GM18868 (cell line): ENCODE data around the gene ACO1.
"Not testable (repeated sequence)": the region's sequence is repeated elsewhere in the genome, so short reads cannot be mapped to it uniquely, and the experiment has no call there.

ENCODE experiments used
- ATAC-seq: cut with Tn5 transposase; IDR thresholded peaks from one replicate; pipeline ENCODE4 v1.9.1; 2021; ENCODE audit warnings: mild to moderate bottlenecking, moderate library complexity; ENCODE audit not compliant: unreplicated experiment

The ACO1 gene

DNA sequence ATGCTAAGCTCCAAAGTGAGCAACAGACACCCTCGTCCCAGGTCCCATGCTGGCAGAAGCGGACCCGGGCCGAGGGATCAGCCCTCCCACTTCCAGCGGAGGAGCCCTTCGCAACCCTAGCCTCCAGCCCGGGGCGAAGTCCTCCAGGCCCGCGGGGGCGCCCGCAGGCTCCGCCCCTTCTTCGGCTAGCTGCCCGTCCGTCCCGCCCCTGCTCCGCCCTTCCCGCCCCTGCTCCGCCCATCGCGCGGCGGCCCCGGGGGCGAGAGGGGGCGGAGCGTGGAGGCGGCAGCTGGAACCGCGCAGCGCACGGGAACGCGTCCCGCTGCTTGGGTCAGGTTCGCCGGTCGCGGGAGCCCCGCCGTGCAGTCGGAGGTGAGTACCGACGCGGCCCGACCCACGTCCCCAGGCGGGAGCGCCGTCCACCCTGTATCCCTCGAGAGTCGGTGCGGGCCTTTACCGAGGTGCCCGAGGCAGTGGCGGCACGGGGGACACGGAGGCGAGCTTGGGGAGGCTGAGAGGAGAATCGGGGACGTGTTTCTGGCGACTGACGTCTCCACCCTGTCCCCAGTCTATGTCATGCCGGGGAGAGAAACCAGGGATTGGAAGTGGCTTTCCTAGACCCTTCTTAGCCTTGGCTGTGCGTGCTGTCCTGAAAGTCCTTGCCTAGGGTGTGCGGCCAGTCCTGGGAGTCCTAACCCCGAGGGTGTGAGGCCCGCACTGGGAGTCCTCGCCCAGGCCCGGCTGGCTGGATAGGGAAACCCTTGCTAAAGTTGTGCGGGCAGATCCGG is at the start of gene ACO1:
Gene ACO1, plus strand, starts transcription at position 280 of the 788 bp plus-strand sequence. CDS start 20,864 bp downstream, outside the sequence.
- ATAC-seq = peak; percentile 96

DNA sequence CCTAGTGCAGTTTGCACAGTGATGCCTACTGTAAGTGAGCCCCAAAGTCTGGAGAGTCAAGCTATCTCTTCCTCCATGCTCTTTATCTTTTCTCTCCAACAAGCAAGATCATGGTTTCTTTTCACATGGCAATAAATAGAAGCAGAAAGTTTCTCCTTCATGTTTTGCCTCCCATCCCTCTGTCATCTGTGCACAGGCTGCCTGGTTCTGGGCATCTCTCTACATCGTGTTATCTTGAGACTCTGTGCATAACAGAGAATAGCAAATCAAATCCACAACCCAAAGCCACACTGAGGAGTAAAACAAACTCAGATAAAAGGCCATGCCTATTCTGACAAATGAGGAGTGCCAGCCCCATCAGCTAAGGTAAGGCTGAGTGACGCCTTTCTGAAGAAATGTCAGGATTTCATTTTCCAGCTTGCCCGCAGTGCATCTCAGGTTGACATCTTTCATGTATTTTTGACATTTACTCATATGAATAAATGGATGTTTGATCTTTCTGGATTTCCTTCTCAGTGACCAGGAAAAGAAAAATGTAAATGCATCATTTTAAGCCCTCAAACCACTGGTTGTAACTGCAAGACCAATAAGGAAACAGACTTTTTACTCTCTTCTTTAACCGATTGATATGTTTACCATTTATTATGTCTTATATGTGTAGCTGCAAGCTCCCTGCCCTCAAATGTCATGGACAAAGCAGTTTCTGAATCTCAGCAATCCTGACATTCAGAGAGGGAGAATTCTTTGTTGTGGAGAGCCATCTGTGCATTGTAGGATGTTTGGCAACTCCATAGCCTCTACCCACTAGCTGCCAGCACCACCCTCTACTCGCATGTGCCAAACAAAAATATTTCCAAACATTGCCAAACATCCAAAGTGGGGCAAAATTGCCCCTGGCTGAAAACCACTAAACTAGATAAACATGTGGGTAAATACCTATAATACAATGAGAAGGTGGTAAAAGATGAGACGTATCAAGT is 49.2 kb upstream of the ACO1 start:
- no peak for ATAC-seq

DNA sequence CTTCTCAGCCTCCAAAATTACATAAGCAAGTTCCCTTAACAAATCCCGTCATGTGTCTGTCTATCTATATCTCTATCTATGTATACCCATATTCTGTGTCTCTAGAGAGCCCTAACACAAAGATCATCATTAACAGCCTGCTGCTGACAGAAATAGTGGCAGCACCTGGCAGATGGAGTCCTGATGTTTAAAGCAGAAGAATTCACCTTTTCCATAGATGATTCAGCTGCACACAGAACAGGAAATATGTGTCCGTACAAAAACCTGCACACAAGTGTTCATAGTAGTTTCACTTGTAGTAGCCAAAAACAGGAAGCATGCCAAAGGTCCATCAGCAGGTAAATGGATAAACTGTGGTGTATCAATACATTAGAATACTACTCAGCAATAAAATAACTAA is 45.0 kb upstream of the ACO1 start:
- ATAC-seq = peak; percentile 77

GRCh38 chr9:32340361-32340760 is 44.1 kb upstream of the ACO1 start:
- ATAC-seq = no peak

DNA sequence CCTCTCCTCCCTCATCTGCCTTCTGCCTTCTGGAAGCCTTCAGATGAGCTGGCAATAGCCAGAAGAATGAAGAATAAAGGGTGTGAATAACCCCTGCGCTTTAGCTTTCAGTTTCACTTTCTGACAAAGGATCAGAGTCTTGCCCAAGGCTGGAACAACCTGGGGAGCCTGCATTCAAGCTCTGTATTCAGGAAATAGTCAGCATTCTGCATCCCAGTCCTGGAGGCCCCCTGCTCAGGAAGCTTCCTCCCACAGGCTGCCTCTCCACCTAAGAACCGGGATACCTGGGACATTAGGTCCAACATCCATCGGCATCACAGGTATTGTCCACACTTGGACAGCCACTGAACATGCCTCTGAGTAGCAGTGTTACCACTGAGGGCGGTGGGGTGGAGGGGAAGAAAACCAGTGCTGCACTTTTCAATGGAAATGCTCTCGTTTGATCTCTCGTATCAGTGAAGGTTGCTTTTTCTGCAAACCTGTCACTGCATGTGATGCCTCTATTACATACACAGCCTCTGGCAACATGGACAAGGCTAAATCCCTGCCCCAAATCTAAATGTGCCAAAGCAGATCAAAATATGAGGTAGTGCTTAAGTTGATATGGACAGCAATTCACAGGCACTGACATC is 39.8 kb upstream of the ACO1 start:
- ATAC-seq = peak; percentile 47

DNA sequence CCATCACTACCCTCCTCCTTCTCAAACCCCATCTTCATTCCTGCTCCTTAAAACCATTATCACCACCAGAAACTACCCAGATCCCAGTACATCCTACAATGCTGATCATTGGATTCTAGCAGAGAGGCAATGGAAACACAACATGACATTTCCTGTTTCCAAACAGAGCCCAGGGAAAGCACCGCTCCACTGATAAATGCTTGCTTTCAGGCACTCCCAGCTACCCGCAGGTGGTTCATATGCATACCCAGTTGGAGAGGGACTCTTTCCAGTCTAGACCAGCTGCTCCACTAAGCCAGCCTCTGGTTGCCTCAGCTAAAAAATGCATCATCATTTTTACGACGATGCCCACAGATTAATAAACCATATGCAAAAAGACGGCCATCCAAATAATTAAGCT is 39.2 kb upstream of the ACO1 start:
- no peak for ATAC-seq

DNA sequence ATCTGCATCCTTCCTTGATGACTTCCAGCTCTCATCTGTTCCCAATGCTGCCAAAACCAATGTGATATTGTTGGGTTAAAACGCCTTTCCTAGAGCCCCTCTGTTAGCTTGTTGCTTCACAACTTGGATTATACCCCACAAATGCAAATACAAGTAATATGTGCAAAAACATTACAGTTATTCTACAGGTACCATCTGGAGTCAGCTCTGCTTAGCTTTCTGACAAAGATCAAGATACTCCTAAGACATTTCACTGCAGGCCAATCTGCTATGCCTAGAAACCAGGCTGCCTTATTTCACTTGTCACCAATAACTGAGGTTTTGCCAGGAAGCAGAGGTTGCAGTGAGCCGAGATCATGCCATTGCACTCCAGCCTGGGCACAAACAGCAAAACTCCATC is 36.9 kb upstream of the ACO1 start:
- no peak for ATAC-seq

DNA sequence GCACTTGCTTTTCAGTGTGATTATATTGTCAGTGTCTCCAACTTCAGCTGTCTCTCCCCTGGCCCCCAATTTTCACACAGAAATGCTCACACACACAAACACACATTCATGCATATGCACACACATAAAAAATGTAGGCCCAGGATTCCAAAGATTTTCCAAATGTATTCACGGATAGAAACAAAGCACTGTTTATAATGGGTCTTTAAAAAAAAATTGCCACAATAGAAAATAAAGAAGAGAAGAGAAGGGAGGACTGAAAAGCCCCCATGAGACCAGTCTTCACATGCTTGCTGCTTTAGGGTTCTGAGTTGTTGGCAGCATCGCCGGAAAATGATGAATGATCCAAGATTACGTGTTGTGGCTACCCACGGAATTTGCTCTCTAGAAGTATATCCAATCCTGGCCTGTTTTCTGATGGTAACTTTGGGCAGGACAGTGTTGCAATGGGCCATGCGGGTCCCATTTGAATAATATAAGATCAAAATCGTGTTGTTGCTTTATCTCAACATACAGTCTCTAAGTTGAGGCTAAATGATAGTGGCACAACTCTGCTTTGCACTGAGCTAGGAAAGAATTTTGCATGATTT is 36.2 kb upstream of the ACO1 start:
- no peak for ATAC-seq

DNA sequence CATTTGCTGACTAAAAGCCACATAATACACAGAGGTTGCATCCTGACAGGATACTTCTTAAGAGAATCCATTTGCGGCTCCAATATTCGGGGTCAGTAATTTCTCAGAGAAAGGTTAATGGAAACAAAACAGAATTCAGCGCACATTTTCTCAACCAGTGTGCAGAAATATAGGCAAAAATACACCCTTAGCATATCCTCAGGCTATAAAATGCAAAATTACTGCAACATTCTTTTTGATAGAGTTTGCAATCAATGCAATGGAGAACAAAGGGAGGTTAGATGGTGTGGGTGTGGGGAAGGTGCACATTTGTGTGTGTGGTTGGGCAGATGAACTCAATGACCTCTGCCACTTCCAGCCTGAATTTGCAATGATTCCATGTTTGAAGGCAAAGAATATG is 35.4 kb upstream of the ACO1 start:
- no peak for ATAC-seq

- no peak for ATAC-seq
These were observed 33.8 kb upstream of the ACO1 start for GRCh38 chr9:32350682-32351081.

DNA sequence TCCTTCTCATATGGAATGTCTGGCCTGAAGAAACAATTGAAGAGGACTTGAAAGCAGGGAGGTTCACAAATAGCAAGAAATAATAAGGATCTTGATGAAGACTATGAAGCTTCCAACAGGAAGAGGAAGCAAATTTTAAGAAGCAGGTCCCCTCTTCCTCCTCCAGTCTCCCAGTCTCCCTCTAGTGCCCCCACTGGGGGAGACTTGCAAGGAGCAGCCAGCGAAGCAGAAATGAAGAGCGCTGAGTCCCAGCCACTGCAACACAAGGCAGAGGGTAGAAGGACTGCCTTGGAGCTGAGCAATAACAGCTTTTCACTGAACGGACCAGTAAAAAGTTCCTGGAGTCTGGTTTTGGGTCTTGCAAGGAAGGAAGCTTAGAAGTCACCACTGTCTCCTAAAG is 32.6 kb upstream of the ACO1 start:
- ATAC-seq = peak; percentile 60

DNA sequence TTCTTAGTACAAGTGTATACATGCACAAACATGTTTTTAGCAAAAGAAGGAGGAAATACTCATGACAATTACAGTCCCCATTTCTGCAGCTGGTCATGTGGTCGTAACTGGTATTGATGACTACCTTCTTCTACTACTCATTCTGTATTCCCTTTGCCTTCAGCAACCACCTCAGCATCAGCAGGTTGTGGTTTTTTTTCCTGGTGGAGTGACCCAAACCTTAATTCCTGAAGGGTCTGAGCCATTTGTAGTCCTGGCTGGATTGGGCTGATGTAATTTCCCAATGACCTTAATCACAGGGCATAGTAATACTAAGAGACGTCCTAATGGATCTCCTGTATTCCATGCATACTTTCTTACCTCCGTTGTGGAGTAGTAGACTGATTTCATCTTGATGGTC is 31.0 kb upstream of the ACO1 start:
- not testable (repeated sequence) for ATAC-seq

GRCh38 chr9:32359452-32359851 is 25.0 kb upstream of the ACO1 start:
- no peak for ATAC-seq

- no peak for ATAC-seq
These were observed 23.3 kb upstream of the ACO1 start for GRCh38 chr9:32360983-32361673.

DNA sequence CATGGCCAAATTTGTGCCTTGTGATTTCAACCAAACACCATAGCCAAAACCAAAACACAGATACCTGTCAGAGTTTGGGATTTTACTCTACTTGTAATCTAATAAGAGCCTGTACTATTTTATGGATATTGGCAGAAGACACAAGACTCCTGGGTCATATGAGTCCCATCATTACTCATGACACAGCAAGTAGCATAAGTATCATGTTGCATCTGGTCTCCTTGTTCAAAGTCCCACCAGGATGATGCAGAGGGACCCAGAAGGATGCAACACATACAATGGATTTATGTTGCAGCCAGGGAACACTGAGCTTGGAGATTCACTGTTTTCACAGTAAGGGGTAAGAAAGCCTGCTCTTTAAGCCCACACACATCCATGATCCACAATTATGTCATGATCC is 13.2 kb upstream of the ACO1 start:
- ATAC-seq = no peak

DNA sequence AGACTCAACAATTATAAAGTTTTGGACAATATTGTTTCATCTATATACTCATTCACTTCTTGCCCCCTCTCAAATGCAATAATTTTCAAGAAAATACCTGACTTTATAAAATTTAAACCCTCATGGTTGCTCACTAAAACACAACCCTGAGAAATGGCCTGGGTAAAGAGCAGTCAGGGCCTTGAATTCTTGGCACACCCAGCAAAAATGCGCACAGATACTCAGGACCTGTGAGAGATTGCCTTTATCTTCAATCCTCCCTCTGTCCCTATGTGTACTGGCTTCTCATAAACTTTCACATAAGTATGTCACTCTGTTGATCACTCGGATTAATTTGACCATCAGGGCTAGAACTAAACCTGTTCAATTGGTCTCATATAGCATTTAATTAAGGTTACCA is 12.8 kb upstream of the ACO1 start:
- no peak for ATAC-seq

DNA sequence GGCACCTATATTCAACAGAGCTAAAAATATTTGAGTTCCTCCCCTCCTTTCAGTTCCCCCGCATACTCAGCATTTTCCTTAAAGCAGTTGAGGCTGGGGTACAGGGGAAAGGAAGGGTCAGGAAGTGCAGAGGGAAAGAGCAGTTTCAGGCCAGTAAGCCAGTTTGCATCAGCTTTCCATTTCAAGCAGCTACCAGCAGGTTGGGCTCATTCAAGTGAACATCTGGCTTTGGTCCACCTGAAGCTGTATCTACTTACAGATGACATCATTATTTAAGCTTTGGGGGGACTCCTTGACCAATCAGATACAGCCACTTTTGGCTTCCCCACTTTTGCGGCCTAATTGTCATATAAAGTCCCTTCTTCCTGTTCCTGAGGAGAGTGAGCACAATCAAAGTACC is 8.2 kb upstream of the ACO1 start:
- no peak for ATAC-seq

GRCh38 chr9:32378496-32378895 is 5.9 kb upstream of the ACO1 start:
- ATAC-seq = peak; percentile 83

- peak; percentile 82 for ATAC-seq
These were observed 5.3 kb upstream of the ACO1 start for GRCh38 chr9:32378993-32379729.

DNA sequence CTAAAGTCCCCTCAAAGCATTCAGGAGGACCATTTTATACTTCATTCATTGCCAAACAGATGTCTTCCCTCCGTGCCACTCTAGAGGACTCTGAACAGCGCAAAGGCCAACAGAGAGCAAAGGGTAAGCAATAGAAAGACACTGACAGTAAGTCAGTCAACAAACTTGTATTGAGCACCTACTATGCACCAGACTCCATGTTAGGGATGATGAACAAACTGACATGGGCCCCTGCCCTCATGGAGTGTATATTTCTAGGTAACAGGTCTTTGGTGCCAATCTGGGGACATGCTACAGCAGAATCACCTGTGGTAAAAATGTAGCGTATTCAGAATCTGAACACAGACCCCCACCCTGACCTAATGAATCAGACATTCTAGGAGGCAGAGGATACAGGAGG is 3.5 kb upstream of the ACO1 start:
- ATAC-seq = no peak
